Spleen (tissue), 11 donors: Measurements from ENCODE around the gene ZNF665. TPM values are rescaled to one million over a fixed set of nuclear protein-coding genes. Genes with fewer than 3 reads are reported as not detected.

Experiments
- DNase-seq: peaks from one replicate; pipeline ENCODE4 v3.0.0-alpha.2; 2020
- H3K27ac ChIP-seq, 8 donors: fragments of 200-600 bp; sonication (generic) in 7 of 8; 1 replicate in 4 of 8; 2 replicates in 4 of 8; pipeline versions ENCODE4 v1.5.0 to v1.8.0; 2016 to 2021; ENCODE audit warnings: inconsistent platforms in 4 of 8, mild to moderate bottlenecking in 4 of 8, moderate library complexity in 1 of 8
- H3K27me3 ChIP-seq, 7 donors: fragments of 200-600 bp; sonication (generic) in 6 of 7; replicated peaks in 1 of 7; 1 replicate in 4 of 7; 2 replicates in 3 of 7; pipeline versions ENCODE4 v1.5.0 to v1.8.0; 2016 to 2021; ENCODE audit warnings: inconsistent platforms in 3 of 7, mild to moderate bottlenecking in 1 of 7
- H3K36me3 ChIP-seq, 6 donors: fragments of 200-600 bp; sonication (generic) in 5 of 6; 1 replicate in 4 of 6; 2 replicates in 2 of 6; pipeline versions ENCODE4 v1.5.0 to v1.8.0; 2016 to 2021; ENCODE audit warnings: inconsistent platforms in 2 of 6
- H3K4me1 ChIP-seq, 6 donors: fragments of 200-600 bp; sonication (generic) in 5 of 6; 1 replicate in 3 of 6; 2 replicates in 3 of 6; pipeline versions ENCODE4 v1.5.0 to v1.8.0; 2016 to 2021; ENCODE audit warnings: inconsistent platforms in 3 of 6
- H3K4me3 ChIP-seq, 8 donors: fragments of 200-600 bp; sonication (generic) in 7 of 8; 1 replicate in 4 of 8; 2 replicates in 4 of 8; pipeline versions ENCODE4 v1.5.0 to v1.8.0; 2016 to 2021; ENCODE audit warnings: inconsistent platforms in 4 of 8, mild to moderate bottlenecking in 4 of 8, moderate library complexity in 2 of 8
- H3K9me3 ChIP-seq, 8 donors: fragments of 200-600 bp; sonication (generic) in 7 of 8; 1 replicate in 4 of 8; 2 replicates in 4 of 8; pipeline versions ENCODE4 v1.5.0 to v1.8.0; 2016 to 2021; ENCODE audit warnings: inconsistent platforms in 4 of 8
- POLR2A ChIP-seq, 3 donors: fragments of 450-650 bp; IDR thresholded peaks; one replicate each; pipeline ENCODE4 v1.5.1; 2017; ENCODE audit warnings: antibody characterized with exemption in 3 of 3, mild to moderate bottlenecking in 1 of 3
- POLR2AphosphoS5 ChIP-seq, 3 donors: sonication (generic); formaldehyde crosslinking; IDR thresholded peaks; one replicate each; pipeline ENCODE4 v1.5.1; 2017; ENCODE audit warnings: antibody characterized with exemption in 3 of 3
- WGBS, 5 donors: extraction: QIAGEN DNeasy Blood & Tissue Kit in 3 of 5; methylation state at CpG; one replicate each; pipeline versions ENCODE4 v1.1.5 to v1.1.7; 2013 to 2018; 5-methylcytosine and 5-hydroxymethylcytosine counted together
- intact Hi-C: fragments of 100-400 bp; cut with DNase I; formaldehyde crosslinking; loops from one replicate; pipeline ENCODE4 v1.15.0; 2023; ENCODE audit warnings: low total_unique reads
- polyA plus RNA-seq, 3 donors: library from polyadenylated mRNA; stranded (reverse); fragments of 200-250 nt; gene quantifications; one replicate each; pipeline ENCODE4 v1.2.1, GENCODE V29; 2013
- total RNA-seq, 7 donors: library from RNA; depleted of rRNA in 3 of 7; stranded (reverse); fragments of >200 nt in 3 of 7; fragmentation: NEBNext Ultra II Directional in 4 of 7; extraction: Animal tissue kit (Norgen Biotek cat#: 25700) in 4 of 7; gene quantifications; one replicate each; pipeline versions ENCODE4 v1.1.0 to v1.2.1, GENCODE V29; 2016 to 2021
- TF ChIP-seq, protein P1 (sequence below), 11 experiments: fragments of 200-600 bp in 7 of 11; fragments of 450-650 bp in 4 of 11; sonication (generic) in 4 of 11; IDR thresholded peaks in 8 of 11; conservative IDR thresholded peaks in 3 of 11; 1 replicate in 7 of 11; 2 replicates in 4 of 11; pipeline versions ENCODE4 v1.4.0 to v1.8.0; 2016 to 2021; ENCODE audit warnings: antibody characterized with exemption in 11 of 11, inconsistent platforms in 4 of 11, mild to moderate bottlenecking in 1 of 11
- donor health status: healthy with polysubstance abuse.
- donor health status: DM: no; HTN: no; CAD: no; lungs with moderate emphysema.
- donor health status: DM: no; HTN: no; CAD: no.
- donor health status: Bipolar disorder and iron deficiency.
- donor health status: healthy.
- donor health status: DM: no; HTN: no; CAD: no.
- donor health status: DM: yes; HTN: yes; CAD: no.

Gene ZNF665
- total and polyA plus RNA-seq, 10 donors: 1.9 to 7.3 (median 4.1) TPM

DNA sequence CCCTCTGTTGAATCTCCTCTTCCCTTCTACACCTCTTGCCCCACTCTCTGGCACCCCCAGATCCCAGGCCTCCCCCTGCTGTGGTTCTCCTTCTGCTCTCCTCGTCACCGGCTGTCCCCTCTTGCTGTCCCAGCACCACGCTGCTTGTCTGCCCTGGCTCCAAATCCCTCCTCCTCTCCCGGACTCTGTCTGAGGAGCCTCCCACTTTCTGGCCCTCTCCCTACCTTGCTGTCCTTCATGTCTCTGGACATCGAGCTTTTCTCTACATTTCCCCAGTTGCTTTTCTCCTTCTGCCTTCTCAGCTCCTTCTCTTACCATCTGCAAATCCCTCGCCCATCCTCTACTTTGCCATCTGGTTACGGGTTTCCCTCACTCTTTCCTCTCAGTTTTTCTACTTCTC is 35.5 kb downstream of the ZNF665 start:
- peak overlapping the region in 7 of 8 donors; percentile 66 to 87 (median 83) for H3K27ac ChIP-seq
- H3K4me1 ChIP-seq: peaks cover 0 to 22% (median 12%) of the 10 kb centered on the region in 6 donors
- H3K27me3 ChIP-seq: no peaks in the 10 kb centered on the region
- peak overlapping the region; percentile 53 to 76 (median 59) for H3K4me3 ChIP-seq
- DNase-seq: no peak
- WGBS, 5 donors: 45 to 73% (median 54%) methylated on average over 7 of the region's 7 CpGs
- TF ChIP-seq, protein P1, sequence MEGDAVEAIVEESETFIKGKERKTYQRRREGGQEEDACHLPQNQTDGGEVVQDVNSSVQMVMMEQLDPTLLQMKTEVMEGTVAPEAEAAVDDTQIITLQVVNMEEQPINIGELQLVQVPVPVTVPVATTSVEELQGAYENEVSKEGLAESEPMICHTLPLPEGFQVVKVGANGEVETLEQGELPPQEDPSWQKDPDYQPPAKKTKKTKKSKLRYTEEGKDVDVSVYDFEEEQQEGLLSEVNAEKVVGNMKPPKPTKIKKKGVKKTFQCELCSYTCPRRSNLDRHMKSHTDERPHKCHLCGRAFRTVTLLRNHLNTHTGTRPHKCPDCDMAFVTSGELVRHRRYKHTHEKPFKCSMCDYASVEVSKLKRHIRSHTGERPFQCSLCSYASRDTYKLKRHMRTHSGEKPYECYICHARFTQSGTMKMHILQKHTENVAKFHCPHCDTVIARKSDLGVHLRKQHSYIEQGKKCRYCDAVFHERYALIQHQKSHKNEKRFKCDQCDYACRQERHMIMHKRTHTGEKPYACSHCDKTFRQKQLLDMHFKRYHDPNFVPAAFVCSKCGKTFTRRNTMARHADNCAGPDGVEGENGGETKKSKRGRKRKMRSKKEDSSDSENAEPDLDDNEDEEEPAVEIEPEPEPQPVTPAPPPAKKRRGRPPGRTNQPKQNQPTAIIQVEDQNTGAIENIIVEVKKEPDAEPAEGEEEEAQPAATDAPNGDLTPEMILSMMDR (IDR thresholded peaks at IDR 0.05 in 8 of 11, conservative IDR thresholded peaks at IDR 0.05 in 3 of 11): no peak
- no peak for TF ChIP-seq POLR2A (IDR thresholded peaks at IDR 0.05)
- intact Hi-C loops: no loop called here
- peaks cover 0 to 33% (median 16%) of the 10 kb centered on the region in 6 donors for H3K36me3 ChIP-seq
- H3K9me3 ChIP-seq: peaks cover 0 to 88% (median 56%) of the 10 kb centered on the region in 8 donors

GRCh38 chr19:53156850-53157249 is 36.3 kb downstream of the ZNF665 start:
- intact Hi-C loops: no loop called here
- H3K4me3 ChIP-seq: peak overlapping the region in 7 of 8 donors; percentile 53 to 76 (median 59)

GRCh38 chr19:53147645-53148044 is 45.5 kb downstream of the ZNF665 start:
- H3K9me3 ChIP-seq: peaks cover 18 to 96% (median 95%) of the 10 kb centered on the region in 8 donors
- H3K4me3 ChIP-seq: no peak overlapping the region
- DNase-seq: no peak
- H3K4me1 ChIP-seq: no peaks in the 10 kb centered on the region
- intact Hi-C loops: no loop called here
- no peaks in the 10 kb centered on the region for H3K27me3 ChIP-seq
- peaks cover 24 to 96% (median 89%) of the 10 kb centered on the region in 6 donors for H3K36me3 ChIP-seq
- H3K27ac ChIP-seq: no peak overlapping the region
- TF ChIP-seq, protein P1 (IDR thresholded peaks at IDR 0.05 in 8 of 11, conservative IDR thresholded peaks at IDR 0.05 in 3 of 11): no peak
- TF ChIP-seq POLR2AphosphoS5 (IDR thresholded peaks at IDR 0.05) (no peak), POLR2A (IDR thresholded peaks at IDR 0.05) (no peak)

More at GRCh38 chr19:53156850-53157249, 36.3 kb downstream of the ZNF665 start:
- WGBS, 5 donors: 68 to 88% (median 78%) methylated on average over 9 of the region's 9 CpGs
- H3K36me3 ChIP-seq: peaks cover 0 to 41% (median 20%) of the 10 kb centered on the region in 6 donors
- peak overlapping the region in 7 of 8 donors; percentile 55 to 87 (median 83) for H3K27ac ChIP-seq
- no peak for DNase-seq
- TF ChIP-seq POLR2AphosphoS5 (IDR thresholded peaks at IDR 0.05) (peak in 1 of 3 donors; percentile 9), POLR2A (IDR thresholded peaks at IDR 0.05) (no peak)
- no peaks in the 10 kb centered on the region for H3K27me3 ChIP-seq
- peaks cover 0 to 22% (median 12%) of the 10 kb centered on the region in 6 donors for H3K4me1 ChIP-seq
- peaks cover 0 to 88% (median 56%) of the 10 kb centered on the region in 8 donors for H3K9me3 ChIP-seq

- intact Hi-C loops: no loop called here
- H3K27me3 ChIP-seq: no peaks in the 10 kb centered on the region
- no peak overlapping the region for H3K27ac ChIP-seq
- H3K36me3 ChIP-seq: peaks cover 9 to 53% (median 37%) of the 10 kb centered on the region in 6 donors
- H3K4me1 ChIP-seq: no peaks in the 10 kb centered on the region
- DNase-seq: no peak
- no peak for TF ChIP-seq POLR2AphosphoS5 (IDR thresholded peaks at IDR 0.05)
- TF ChIP-seq, protein P1 (IDR thresholded peaks at IDR 0.05 in 8 of 11, conservative IDR thresholded peaks at IDR 0.05 in 3 of 11): no peak
- TF ChIP-seq POLR2A (IDR thresholded peaks at IDR 0.05): no peak
- no peak overlapping the region for H3K4me3 ChIP-seq
- 90 to 97% (median 95%) methylated on average over 4 of the region's 4 CpGs for WGBS, 5 donors
- H3K9me3 ChIP-seq: peaks cover 30 to 96% (median 95%) of the 10 kb centered on the region in 8 donors
Observed at GRCh38 chr19:53140351-53140750, 52.8 kb downstream of the ZNF665 start.
